ENCODE data around the gene ERGIC1. TPM values are rescaled to one million over a fixed set of nuclear protein-coding genes. Genes with fewer than 3 reads are reported as not detected.

The ERGIC1 gene
- total RNA-seq, 1 experiment from 2014 or later: 159 TPM

DNA sequence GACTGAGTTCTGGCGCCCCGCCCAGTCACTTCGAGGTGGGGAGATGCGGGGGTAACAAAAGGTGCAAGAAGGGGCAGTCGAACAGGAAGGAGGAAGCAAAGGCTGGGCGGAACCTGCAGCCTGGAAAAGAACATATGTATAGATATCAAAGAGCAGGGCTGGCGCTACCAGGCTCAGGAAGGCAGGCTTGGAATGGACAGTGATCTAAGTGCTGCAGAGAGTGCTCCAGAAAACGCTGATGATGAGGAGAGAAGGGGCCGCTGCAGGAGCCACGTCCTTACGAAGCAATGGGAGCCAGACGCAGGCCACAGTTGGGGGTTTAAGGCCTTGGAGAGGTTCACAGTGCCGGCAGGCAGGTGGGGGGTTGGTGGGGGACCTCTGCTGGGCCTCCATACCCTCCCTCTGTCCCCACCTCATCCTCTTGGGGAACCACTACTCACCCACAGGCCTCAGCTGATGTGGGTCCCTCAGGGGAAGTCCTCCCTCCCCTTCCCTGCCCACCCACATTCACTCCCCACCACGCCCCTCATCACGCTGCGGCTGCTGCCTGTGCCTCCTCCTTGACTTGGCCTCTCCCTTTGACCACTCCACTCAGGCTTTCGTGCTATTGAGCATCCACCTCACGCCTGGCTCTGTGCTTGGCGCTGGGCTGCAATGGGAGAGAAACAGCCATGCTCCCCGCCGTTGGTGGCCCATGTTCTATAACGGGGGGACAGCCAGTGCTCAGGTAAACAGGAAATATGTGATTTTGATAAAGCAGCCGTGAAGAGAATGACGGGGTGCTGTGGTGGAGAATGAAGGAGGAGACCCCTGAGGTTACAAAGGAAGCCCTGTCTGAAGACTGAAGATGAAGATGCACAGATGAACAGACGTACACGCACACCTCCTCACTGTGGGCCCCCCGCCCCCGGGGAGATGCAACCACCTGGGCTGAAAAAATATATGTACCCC is 84.6 kb downstream of the ERGIC1 start:
- peak; percentile 25 for DNase-seq (ENCODE audit: low spot score)

GRCh38 chr5:172919525-172920446 is 85.7 kb downstream of the ERGIC1 start:
- DNase-seq (ENCODE audit: low spot score): no peak

- no peak for DNase-seq (ENCODE audit: low spot score)
These were observed 86.4 kb downstream of the ERGIC1 start for GRCh38 chr5:172920447-172920849.

DNA sequence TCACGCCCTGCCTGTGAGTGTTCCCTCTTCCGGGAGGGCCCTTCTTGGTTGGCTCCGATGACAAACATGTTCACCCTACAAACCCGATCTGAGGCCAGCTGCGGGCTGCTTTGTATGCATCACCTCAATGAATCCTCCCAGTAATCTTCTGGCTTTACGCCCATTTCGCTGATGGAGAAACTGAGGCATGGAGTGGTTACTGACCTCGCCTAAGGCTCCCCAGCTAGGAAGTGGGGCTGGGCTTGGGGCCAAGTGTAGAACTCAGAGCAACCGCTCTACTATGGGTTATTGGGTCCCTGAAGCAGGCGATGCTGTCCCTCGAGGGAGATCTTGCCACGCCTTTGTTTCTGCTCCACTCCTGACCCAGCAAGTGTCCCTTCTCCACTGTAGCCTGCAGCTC is 86.9 kb downstream of the ERGIC1 start:
- no peak for DNase-seq (ENCODE audit: low spot score)

GRCh38 chr5:172921906-172922305 is 87.9 kb downstream of the ERGIC1 start:
- DNase-seq (ENCODE audit: low spot score): no peak

DNA sequence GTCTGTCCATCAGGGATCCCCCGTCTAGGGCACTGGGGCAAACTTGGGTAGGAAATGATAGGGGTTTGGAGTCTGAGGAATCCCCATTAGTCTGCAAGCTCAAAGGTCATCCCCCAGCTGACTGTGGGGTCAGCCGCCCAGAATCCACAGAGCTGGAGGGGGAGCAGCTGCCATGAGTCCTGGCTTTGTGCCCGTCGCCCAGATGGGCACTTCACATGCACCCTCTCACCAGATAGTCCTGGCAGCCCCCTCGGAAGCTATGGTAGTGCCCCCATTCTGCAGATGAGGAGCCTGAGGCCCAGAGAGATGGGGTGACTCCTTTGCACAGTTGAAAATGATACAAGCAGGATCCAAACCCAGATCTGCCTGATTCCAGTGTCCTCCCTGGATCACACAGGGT is 89.5 kb downstream of the ERGIC1 start:
- DNase-seq (ENCODE audit: low spot score): no peak

- no peak for DNase-seq (ENCODE audit: low spot score)
These were observed 91.4 kb downstream of the ERGIC1 start for GRCh38 chr5:172925336-172925948.

DNA sequence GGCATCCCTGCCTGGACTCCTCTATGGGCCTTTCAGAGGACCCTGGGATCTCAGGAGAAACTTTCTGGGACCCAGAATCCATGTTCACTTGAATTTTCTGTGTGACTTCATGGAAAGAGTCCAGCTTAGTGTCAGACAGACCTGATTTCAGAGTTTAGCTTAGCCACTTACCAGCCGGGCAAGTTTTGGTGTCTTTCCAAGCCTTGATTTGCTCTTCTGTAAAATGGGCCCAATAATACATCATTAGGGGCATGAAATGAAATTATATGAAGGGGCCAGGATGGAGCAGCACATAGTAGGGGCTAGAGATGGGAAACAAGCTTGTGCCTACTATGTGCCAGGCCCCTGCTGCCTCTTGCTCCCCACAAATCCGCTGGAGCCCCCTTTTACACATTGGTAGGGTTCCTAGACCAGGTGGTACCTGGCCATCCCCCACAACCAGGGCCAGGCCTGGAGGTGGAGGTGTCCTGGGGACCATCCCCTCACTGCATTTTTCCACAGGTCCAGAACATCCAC is 92.0 kb downstream of the ERGIC1 start:
- no peak for DNase-seq (ENCODE audit: low spot score)

DNA sequence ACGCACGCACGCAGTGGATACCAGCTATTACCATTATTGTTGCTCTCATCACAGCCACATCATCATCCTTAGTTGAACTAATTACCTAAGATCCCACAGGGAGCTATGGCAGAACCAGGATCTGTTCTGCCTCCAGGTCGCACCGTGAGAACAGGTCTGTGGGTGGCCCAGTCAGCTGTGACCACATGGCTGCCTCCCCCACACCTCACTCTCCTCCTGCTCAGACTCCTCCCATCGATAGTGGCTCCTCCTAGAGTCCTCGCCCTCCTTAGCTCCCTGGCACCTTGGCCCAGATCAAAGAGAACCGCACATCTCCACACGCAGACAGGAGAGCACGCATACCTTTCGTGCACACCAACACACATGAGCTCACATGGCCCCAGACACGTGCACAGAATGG is 92.7 kb downstream of the ERGIC1 start:
- no peak for DNase-seq (ENCODE audit: low spot score)

DNA sequence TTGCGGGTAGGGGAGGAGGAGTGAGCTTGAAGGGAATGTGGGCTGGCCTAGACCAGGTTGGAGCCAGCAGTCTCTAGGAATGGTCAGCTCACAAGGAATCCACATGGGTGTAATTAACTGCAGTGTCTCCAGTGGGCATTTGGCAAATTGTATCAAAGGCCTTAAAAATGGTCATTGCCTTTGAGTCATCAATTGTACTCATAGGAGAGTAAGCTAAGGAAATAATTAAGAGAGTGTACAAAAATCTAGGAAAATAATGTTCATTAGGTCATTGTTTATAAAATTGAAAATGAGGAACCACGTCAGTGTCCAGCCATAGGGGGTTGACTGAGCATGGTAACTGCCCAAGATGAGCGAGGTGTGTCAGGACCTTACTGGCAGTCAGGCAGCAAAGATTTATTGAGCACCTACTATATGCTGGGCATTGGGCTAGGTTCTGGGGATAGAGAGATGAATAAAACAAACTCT is 95.4 kb downstream of the ERGIC1 start:
- DNase-seq (ENCODE audit: low spot score): no peak

DNA sequence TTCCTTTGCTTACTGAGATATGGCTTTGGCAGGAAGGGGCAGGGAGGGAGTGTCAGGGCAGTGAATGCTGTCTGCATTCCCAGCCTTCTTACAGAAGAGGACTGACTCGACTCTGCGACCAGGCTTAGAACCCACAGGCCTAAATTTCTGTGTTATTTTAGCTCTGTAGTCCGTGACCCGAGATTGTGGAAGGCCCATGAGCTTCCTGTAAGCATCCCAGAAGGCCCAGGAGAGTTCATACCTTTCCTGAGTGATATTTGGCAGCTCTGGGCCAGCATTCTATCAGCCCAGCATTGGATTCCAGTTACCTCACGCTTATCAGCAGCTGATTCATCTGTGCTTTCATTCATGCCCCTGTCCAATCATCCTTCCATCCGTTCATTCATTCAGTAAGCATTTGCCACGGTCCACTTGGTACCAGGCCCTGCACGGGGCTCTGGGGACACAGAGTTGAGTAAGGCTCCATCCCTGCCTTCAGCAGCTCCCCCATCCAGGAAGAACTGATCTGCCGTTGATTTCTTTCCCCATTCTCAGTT is 97.0 kb downstream of the ERGIC1 start:
- DNase-seq (ENCODE audit: low spot score): no peak

GRCh38 chr5:172932313-172933017 is 98.4 kb downstream of the ERGIC1 start:
- peak; percentile 75 for DNase-seq (ENCODE audit: low spot score)

- no peak for DNase-seq (ENCODE audit: low spot score)
These were observed 99.2 kb downstream of the ERGIC1 start for GRCh38 chr5:172933238-172933637.

- DNase-seq (ENCODE audit: low spot score): no peak
These were observed 101.0 kb downstream of the ERGIC1 start for GRCh38 chr5:172935096-172935495.

GRCh38 chr5:172936401-172936800 is 102.3 kb downstream of the ERGIC1 start:
- DNase-seq (ENCODE audit: low spot score): no peak

- DNase-seq (ENCODE audit: low spot score): no peak
These were observed 105.0 kb downstream of the ERGIC1 start for GRCh38 chr5:172939071-172939470.

- DNase-seq (ENCODE audit: low spot score): no peak
These were observed 105.7 kb downstream of the ERGIC1 start for GRCh38 chr5:172939611-172940267.

DNA sequence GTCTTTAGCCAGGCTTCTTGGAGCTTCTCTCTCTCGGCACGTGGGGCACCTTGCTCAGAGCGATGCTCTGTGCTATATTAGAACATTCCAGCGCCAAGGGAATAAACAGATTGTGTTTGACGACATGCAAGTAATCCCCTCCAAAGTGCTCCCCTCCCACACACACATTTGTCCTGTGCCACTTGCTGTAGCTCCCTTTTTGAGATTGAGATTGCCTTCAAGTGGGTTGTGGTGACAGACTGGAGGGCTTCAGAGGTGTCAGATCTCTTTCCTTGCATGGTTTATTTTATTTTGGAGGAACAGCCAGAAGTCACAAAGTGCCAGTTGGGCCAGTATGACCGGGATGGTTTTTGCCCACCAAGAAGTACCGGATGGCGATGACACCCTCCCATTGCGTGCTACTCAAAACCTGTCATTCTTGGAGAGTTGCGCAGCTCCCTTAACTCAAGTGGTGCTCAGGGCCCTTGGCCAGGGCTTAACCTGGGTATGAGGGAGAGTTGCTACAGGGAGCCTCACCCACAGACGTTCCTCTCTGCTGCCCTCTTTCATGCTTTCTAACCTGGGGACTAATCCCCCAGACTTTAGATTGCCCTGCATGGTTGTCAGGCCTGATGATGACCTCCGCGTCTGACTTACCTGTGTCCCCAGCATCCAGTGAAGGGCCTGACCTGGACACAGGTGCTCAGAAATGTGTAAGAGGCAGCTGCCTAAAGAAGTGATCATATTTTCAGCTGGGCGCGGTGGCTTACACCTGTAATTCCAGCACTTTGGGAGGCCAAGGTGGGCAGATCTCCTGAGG is 106.4 kb downstream of the ERGIC1 start:
- DNase-seq (ENCODE audit: low spot score): no peak

- DNase-seq (ENCODE audit: low spot score): no peak
These were observed 107.0 kb downstream of the ERGIC1 start for GRCh38 chr5:172941067-172941516.
